Subcutaneous abdominal adipose tissue (tissue), 5 donors: ENCODE measurements around the gene ZFC3H1.
"Not testable (repeated sequence)": the region's sequence is repeated elsewhere in the genome, so short reads cannot be mapped to it uniquely, and the experiment has no call there.

Experiments used
- H3K27ac ChIP-seq: one replicate; pipeline ENCODE4 v1.7.0; 2013; ENCODE audit warnings: low read depth, mild to moderate bottlenecking, inconsistent platforms, low read length, moderate library complexity
- H3K27me3 ChIP-seq, 5 donors: one replicate each; pipeline ENCODE4 v1.7.0; 2013; ENCODE audit warnings: low read length in 5 of 5, inconsistent platforms in 1 of 5; ENCODE audit not compliant: control insufficient read depth in 5 of 5, insufficient read depth in 4 of 5
- H3K36me3 ChIP-seq, 5 donors: one replicate each; pipeline ENCODE4 v1.7.0; 2013; ENCODE audit warnings: low read length in 5 of 5; ENCODE audit not compliant: control insufficient read depth in 5 of 5, insufficient read depth in 5 of 5
- H3K4me1 ChIP-seq, 5 donors: one replicate each; pipeline ENCODE4 v1.7.0; 2013; ENCODE audit warnings: low read length in 5 of 5, mild to moderate bottlenecking in 3 of 5, moderate library complexity in 1 of 5; ENCODE audit not compliant: control insufficient read depth in 5 of 5, insufficient read depth in 5 of 5
- H3K4me3 ChIP-seq, 5 donors: one replicate each; pipeline ENCODE4 v1.7.0; 2013; ENCODE audit warnings: low read length in 5 of 5, low read depth in 1 of 5
- H3K9ac ChIP-seq, 5 donors: one replicate each; pipeline ENCODE4 v1.7.0; 2013; ENCODE audit warnings: low read length in 5 of 5, mild to moderate bottlenecking in 4 of 5, moderate library complexity in 3 of 5
- H3K9me3 ChIP-seq, 5 donors: one replicate each; pipeline ENCODE4 v1.7.0; 2013; ENCODE audit warnings: low read length in 5 of 5; ENCODE audit not compliant: control insufficient read depth in 5 of 5
- donor health status: healthy.
- donor health status: healthy.
- donor health status: healthy.
- donor health status: healthy.
- donor health status: healthy.

The ZFC3H1 gene, protein sequence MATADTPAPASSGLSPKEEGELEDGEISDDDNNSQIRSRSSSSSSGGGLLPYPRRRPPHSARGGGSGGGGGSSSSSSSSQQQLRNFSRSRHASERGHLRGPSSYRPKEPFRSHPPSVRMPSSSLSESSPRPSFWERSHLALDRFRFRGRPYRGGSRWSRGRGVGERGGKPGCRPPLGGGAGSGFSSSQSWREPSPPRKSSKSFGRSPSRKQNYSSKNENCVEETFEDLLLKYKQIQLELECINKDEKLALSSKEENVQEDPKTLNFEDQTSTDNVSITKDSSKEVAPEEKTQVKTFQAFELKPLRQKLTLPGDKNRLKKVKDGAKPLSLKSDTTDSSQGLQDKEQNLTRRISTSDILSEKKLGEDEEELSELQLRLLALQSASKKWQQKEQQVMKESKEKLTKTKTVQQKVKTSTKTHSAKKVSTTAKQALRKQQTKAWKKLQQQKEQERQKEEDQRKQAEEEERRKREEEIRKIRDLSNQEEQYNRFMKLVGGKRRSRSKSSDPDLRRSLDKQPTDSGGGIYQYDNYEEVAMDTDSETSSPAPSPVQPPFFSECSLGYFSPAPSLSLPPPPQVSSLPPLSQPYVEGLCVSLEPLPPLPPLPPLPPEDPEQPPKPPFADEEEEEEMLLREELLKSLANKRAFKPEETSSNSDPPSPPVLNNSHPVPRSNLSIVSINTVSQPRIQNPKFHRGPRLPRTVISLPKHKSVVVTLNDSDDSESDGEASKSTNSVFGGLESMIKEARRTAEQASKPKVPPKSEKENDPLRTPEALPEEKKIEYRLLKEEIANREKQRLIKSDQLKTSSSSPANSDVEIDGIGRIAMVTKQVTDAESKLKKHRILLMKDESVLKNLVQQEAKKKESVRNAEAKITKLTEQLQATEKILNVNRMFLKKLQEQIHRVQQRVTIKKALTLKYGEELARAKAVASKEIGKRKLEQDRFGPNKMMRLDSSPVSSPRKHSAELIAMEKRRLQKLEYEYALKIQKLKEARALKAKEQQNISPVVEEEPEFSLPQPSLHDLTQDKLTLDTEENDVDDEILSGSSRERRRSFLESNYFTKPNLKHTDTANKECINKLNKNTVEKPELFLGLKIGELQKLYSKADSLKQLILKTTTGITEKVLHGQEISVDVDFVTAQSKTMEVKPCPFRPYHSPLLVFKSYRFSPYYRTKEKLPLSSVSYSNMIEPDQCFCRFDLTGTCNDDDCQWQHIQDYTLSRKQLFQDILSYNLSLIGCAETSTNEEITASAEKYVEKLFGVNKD (N-terminal part only)

DNA sequence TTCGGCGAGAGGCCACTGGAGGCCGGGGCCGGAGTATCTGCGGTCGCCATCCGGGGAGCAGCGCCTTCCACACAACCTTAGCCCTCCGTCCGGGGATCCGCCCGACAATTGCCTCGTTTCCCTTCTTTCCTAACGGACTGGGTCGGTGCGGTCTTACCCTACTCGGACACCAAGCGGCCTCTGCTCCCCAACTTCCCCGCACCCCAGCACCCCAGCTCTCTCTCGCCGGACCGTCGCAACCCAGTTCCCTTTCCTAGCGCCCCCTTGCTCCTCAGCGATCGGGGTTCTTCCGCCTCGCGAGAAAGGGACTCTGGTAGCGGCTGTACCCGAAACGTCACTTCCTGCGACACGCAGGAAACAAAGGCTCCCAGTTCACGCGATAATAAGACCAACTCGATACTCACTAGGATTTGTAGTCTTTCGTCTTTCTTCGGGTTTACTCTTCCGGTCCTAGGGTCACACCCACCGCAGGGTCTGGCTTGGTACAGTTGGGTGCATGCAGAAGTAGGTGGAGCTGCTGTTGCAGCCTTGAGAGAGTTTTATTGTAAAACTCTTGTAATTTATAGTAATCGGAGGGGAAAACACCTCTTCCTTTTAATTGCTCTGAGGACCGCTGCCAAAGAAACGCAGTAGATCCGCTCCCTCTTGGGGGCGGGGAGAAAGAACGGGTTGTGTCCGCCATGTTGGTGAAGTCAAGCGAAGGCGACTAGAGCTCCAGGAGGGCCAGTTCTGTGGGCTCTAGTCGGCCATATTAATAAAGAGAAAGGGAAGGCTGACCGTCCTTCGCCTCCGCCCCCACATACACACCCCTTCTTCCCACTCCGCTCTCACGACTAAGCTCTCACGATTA, at the start of gene ZFC3H1, which contains the start of gene THAP2:
ZFC3H1 (minus strand) TSS at position 288 of the 850 bp plus-strand sequence; CDS start at position 50, 238 bp downstream.
THAP2 (plus strand) TSS at position 741 of the 850 bp plus-strand sequence. CDS start 209 bp downstream, outside the sequence.
- Histone ChIP-seq H3K36me3 (peaks cover 5 to 14% (median 11%) of the 10 kb centered on the region in 5 donors), H3K9me3 (no peaks in the 10 kb centered on the region), H3K27ac (peak within 1 kb of the TSS; percentile 99), H3K9ac (peak within 1 kb of the TSS; percentile 93 to 100 (median 99)), H3K27me3 (no peaks in the 10 kb centered on the region), H3K4me3 (peak within 1 kb of the TSS; percentile 87 to 100 (median 97)), H3K4me1 (peaks cover 2 to 27% (median 26%) of the 10 kb centered on the region in 5 donors)

DNA sequence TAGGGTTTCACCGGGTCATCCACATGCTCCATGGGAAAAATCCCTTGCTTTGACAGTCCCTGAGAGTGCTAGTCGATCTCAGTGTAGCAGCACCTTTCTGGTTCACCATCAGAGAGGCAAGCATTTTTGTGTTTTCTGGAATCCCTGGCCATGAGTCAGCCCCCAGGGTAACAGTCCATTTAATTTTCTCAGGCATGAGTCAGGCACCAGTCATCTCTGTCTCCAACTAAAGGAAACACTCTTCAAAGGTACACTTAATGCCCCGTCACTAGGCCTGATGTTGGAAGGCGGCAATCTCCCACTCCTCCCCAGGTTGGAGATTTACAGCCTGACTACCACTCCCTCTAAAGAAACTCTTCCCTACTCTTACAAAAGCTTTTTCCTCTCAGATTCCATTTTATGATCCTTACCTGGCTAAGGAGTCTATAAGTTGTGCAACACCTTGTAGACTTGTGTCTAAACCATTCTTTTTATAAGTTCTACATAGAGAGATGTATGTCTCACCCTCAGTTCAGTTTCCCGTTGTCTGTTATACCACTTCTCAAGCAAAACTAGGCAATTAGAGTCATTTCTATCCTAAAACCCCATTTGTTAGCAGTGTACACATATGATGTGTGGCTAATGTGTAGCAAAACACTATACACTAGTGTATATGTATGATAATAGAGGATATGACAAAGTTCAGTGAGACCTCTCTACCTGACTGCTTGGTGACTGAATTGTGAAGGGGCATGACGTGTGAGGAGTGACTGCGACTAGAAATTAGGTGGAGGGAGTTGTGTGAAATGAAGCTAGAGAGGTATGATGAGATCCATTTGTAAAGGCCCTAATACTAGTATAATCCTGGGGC, 46.9 kb upstream of the ZFC3H1 start:
- peaks cover 0 to 4% (median 0%) of the 10 kb centered on the region in 5 donors for H3K36me3 ChIP-seq
- H3K4me3 ChIP-seq, result no peak overlapping the region
- H3K4me1 ChIP-seq, result no peaks in the 10 kb centered on the region
- H3K27me3 ChIP-seq, result no peaks in the 10 kb centered on the region
- no peak overlapping the region for H3K9ac ChIP-seq
- H3K9me3 ChIP-seq, result peaks cover 0 to 18% (median 9%) of the 10 kb centered on the region in 5 donors
- no peak overlapping the region for H3K27ac ChIP-seq

DNA sequence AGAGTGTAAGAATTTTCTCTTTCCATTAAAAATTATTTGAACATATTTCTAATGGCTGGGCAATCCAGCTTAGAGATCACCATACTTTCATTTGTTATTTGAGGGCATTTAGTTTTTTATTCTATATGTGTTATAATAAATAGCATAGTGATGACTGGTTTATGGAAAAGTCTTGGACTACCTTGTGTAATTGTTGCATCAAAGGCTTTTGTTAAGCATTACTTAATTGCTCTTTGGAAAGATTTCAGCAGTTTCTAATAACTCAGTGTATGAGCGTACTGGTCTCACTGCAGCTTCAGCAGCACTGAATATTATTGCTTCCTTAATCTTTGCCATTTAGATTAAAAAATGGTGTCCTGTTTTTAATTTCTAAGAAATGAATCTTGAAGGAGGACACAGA, 45.0 kb upstream of the ZFC3H1 start:
- Histone ChIP-seq H3K4me1 (no peaks in the 10 kb centered on the region), H3K9me3 (peaks cover 0 to 8% (median 7%) of the 10 kb centered on the region in 5 donors), H3K4me3 (no peak overlapping the region), H3K27ac (no peak overlapping the region), H3K9ac (no peak overlapping the region), H3K27me3 (no peaks in the 10 kb centered on the region), H3K36me3 (peaks cover 0 to 10% (median 4%) of the 10 kb centered on the region in 5 donors)

DNA sequence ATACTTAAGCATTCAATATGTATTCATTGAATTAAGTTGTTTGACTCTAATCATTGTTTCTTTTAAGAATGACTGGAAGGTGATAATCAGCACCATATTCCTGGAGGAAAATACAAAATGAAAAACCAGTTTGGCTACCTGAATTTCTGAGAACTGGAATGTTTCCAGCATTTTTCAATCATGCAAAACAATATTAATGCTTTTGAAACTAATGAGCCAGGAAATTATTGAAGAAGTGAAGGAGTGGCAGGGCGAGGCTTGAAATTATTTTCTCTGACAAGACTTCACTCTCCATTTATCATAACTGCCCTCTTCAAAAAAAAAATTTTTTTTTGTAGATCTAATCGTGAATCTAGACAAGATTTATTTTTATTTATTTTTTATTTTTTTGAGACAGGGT, 41.3 kb upstream of the ZFC3H1 start:
- H3K36me3 ChIP-seq, result peaks cover 16 to 19% (median 16%) of the 10 kb centered on the region in 5 donors
- H3K27me3 ChIP-seq, result no peaks in the 10 kb centered on the region
- no peak overlapping the region for H3K27ac ChIP-seq
- no peak overlapping the region for H3K9ac ChIP-seq
- H3K4me3 ChIP-seq, result no peak overlapping the region
- H3K4me1 ChIP-seq, result no peaks in the 10 kb centered on the region
- H3K9me3 ChIP-seq, result no peaks in the 10 kb centered on the region

DNA sequence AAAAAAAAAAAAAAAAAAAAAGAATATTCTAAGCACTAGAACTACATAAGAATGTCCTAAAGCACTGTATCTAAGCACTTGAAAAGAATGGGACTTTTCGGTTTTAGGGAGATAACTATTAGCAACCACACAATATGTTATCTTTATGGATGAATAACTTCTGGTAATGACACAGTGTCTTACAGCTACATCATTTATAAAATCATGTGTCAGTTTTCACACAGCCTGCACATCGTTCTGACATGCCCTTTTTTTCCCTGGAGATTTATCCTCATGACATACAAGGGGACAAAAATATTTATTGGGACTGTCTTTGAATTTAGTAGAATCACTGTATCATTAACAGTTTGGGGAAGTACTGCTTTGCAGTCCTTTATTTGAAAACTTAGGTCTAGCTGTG, 39.6 kb upstream of the ZFC3H1 start:
- no peak overlapping the region for H3K4me3 ChIP-seq
- H3K9ac ChIP-seq, result no peak overlapping the region
- H3K9me3 ChIP-seq, result no peaks in the 10 kb centered on the region
- no peak overlapping the region for H3K27ac ChIP-seq
- no peaks in the 10 kb centered on the region for H3K27me3 ChIP-seq
- H3K4me1 ChIP-seq, result no peaks in the 10 kb centered on the region
- peaks cover 28 to 33% (median 31%) of the 10 kb centered on the region in 5 donors for H3K36me3 ChIP-seq

DNA sequence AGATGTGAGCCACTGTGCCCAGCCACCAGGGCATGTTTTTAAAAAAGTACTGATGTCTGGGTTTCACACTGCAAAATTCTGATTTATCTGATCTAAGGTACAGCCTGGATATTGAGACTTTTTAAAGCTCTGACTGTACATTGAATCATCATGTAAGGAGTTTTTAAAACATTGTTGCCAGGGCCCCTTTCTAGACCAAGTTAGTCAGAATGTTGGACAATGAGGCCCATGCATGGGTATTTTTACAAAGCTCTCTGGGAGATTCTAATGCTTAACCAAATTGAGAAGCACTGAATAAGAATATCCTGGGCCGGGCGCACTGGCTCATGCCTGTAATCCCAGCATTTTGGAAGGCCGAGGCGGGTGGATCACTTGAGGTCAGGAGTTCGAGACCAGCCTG, 38.9 kb upstream of the ZFC3H1 start:
- no peaks in the 10 kb centered on the region for H3K27me3 ChIP-seq
- H3K9ac ChIP-seq, result no peak overlapping the region
- no peaks in the 10 kb centered on the region for H3K9me3 ChIP-seq
- H3K4me3 ChIP-seq, result no peak overlapping the region
- H3K27ac ChIP-seq, result no peak overlapping the region
- no peaks in the 10 kb centered on the region for H3K4me1 ChIP-seq
- H3K36me3 ChIP-seq, result peaks cover 33 to 40% (median 34%) of the 10 kb centered on the region in 5 donors

DNA sequence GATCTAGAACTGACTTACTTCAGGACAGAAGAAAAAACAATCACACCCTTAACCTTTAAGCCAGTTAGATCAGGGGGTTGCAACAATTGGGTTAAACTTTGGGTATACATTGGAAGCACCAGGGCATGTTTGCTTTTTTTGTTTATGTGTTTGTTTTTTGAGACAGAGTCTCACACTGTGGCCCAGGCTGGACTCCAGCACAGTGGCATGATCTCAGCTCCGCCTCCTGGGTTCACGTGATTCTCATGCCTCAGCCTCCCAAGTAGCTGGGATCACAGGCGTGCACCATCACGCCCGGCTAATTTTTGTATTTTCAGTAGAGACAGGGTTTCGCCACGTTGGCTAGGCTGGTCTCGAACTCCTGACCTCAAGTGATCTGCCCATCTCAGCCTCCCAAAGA, 38.5 kb upstream of the ZFC3H1 start:
- H3K9ac ChIP-seq, H3K27me3 ChIP-seq, H3K9me3 ChIP-seq, H3K27ac ChIP-seq, H3K4me3 ChIP-seq, H3K4me1 ChIP-seq: not testable (repeated sequence)
- H3K36me3 ChIP-seq, result peaks cover 33 to 44% (median 38%) of the 10 kb centered on the region in 5 donors

DNA sequence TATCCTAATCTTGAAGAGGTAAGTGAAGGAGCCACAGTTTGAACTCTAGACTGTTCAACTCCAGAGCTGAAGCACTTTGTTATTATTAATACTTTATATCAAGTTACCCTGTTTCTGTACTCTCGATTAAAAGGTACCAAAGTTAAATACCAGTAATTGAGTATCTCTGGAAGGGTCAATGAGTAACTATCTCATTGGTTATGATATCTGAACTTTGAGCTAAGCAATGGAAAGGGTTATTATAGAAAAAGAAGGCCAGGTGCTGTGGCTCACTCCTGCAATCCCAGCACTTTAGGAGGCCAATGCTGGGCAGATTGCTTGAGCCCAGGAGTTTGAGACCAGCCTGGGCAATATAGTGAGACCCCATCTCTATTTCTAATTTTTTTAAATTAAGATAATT, 32.1 kb upstream of the ZFC3H1 start:
- H3K9ac ChIP-seq, result no peak overlapping the region
- no peak overlapping the region for H3K4me3 ChIP-seq
- H3K9me3 ChIP-seq, result no peaks in the 10 kb centered on the region
- peaks cover 24 to 37% (median 29%) of the 10 kb centered on the region in 5 donors for H3K36me3 ChIP-seq
- H3K27me3 ChIP-seq, result no peaks in the 10 kb centered on the region
- no peaks in the 10 kb centered on the region for H3K4me1 ChIP-seq
- H3K27ac ChIP-seq, result no peak overlapping the region
